K562 (cell line): Measurements from ENCODE around the gene SHB. TPM values are rescaled to one million over a fixed set of nuclear protein-coding genes. Genes with fewer than 3 reads are reported as not detected.

Source experiments
- ATAC-seq: fragments of 200-7000 bp; cut with Tn5 transposase; 3 replicates; pipeline ENCODE4 v1.9.1; 2020; ENCODE audit warnings: moderate library complexity
- BruUV-seq: library from RNA; stranded (reverse); fragments of 400-500 nt; replicated peaks from 2 replicates; lab custom pipeline; 2021; lab: Mats Ljungman, UMichigan
- CTCF ChIA-PET: fragments of 300-600 bp; formaldehyde crosslinking; extraction: SDS; loops from one replicate; lab custom pipeline; 2021; ENCODE audit warnings: low intra/inter-chr PET ratio; lab: Yijun Ruan, JAX
- POLR2A ChIA-PET: fragments of 300-600, 350-650 bp; sonication (Branson Sonifier 250); formaldehyde crosslinking; extraction: SDS; loops from one replicate; lab custom pipeline; 2021; ENCODE audit warnings: antibody characterized with exemption, inconsistent platforms; lab: Yijun Ruan, JAX
- DNase-seq, 4 experiments: peaks; one replicate each; pipeline versions ENCODE4 v3.0.0 to v3.0.0-alpha.2; 2011 to 2018; ENCODE audit warnings: low spot score in 3 of 4, mixed read lengths in 3 of 4; ENCODE audit errors: extremely low read depth in 1 of 4
- FAIRE-seq: peaks from 2 replicates; lab custom pipeline; 2011; peaks lifted over from hg19 to GRCh38; lab: Jason Lieb, UNC
- H2AFZ ChIP-seq: 2 replicates; pipeline ENCODE4 v1.6.0; 2011; ENCODE audit warnings: low read depth, low read length, control low read depth, inconsistent platforms
- H3K27ac ChIP-seq: fragments of 200-600 bp; 3 replicates; pipeline ENCODE4 v1.8.0; 2011; ENCODE audit warnings: low read depth, mild to moderate bottlenecking, control low read depth, inconsistent platforms, low read length, moderate library complexity, mixed read lengths; ENCODE audit errors: extremely low read depth
- H3K27me3 ChIP-seq, 2 experiments: fragments of 300-600 bp in 1 of 2; 2 replicates in 1 of 2; 3 replicates in 1 of 2; pipeline versions ENCODE4 v1.6.0 to v1.8.0; 2011; ENCODE audit warnings: inconsistent platforms in 2 of 2, low read length in 2 of 2, mild to moderate bottlenecking in 1 of 2, mixed read lengths in 1 of 2, moderate library complexity in 1 of 2; ENCODE audit not compliant: control insufficient read depth in 2 of 2, insufficient read depth in 2 of 2
- H3K36me3 ChIP-seq: fragments of 300-600 bp; 3 replicates; pipeline ENCODE4 v1.8.0; 2011; ENCODE audit warnings: mild to moderate bottlenecking, low read length, inconsistent platforms; ENCODE audit not compliant: control insufficient read depth, insufficient read depth
- H3K4me1 ChIP-seq, 2 experiments: fragments of 200-600 bp in 1 of 2; replicated peaks in 1 of 2; 2 replicates in 1 of 2; 3 replicates in 1 of 2; pipeline versions ENCODE4 v1.5.1 to v1.8.0; 2011; ENCODE audit warnings: inconsistent platforms in 2 of 2, low read length in 2 of 2, mild to moderate bottlenecking in 1 of 2, mixed read lengths in 1 of 2, moderate library complexity in 1 of 2; ENCODE audit not compliant: control insufficient read depth in 2 of 2, insufficient read depth in 2 of 2
- H3K4me2 ChIP-seq: 2 replicates; pipeline ENCODE4 v1.6.1; 2011; ENCODE audit warnings: low read length, control low read depth, inconsistent platforms, mixed read lengths; ENCODE audit not compliant: insufficient read depth
- H3K4me3 ChIP-seq: fragments of 200-600 bp; sonication (generic), shearing (Covaris generic); 2 replicates; pipeline ENCODE4 v1.5.1; 2016; ENCODE audit warnings: control low read depth, inconsistent platforms
- H3K79me2 ChIP-seq: fragments of 200-600 bp; 3 replicates; pipeline ENCODE4 v1.8.0; 2011; ENCODE audit warnings: low read length, inconsistent platforms; ENCODE audit not compliant: control insufficient read depth, insufficient read depth
- H3K9ac ChIP-seq, 2 experiments: 2 replicates each; pipeline versions ENCODE4 v1.6.0 to v1.6.1; 2011; ENCODE audit warnings: low read depth in 2 of 2, low read length in 2 of 2, control low read depth in 1 of 2, inconsistent platforms in 1 of 2, mild to moderate bottlenecking in 1 of 2, mixed read lengths in 1 of 2; ENCODE audit not compliant: insufficient read depth in 1 of 2
- H3K9me1 ChIP-seq: one replicate; pipeline ENCODE4 v1.6.0; 2011; ENCODE audit warnings: inconsistent platforms, mild to moderate bottlenecking, low read length, moderate library complexity; ENCODE audit not compliant: control insufficient read depth, insufficient read depth
- H3K9me3 ChIP-seq: replicated peaks from 2 replicates; pipeline ENCODE4 v1.5.1; 2011; ENCODE audit warnings: low read depth, low read length, inconsistent platforms; ENCODE audit not compliant: control insufficient read depth, insufficient read depth
- H4K20me1 ChIP-seq: replicated peaks from 2 replicates; pipeline ENCODE4 v1.6.1; 2011; ENCODE audit warnings: low read length, inconsistent platforms, mixed read lengths; ENCODE audit not compliant: control insufficient read depth, insufficient read depth
- CBX2 ChIP-seq: fragments of 200-600 bp; sonication (generic); IDR thresholded peaks from one replicate; pipeline ENCODE4 v1.6.1; 2012; ENCODE audit warnings: mild to moderate bottlenecking, low read length, inconsistent platforms; ENCODE audit not compliant: insufficient read depth, poor library complexity, severe bottlenecking
- CHD4 ChIP-seq: fragments of 200-600 bp; sonication (generic); IDR thresholded peaks from 3 replicates; pipeline ENCODE4 v1.6.1; 2012; ENCODE audit warnings: low read depth, mild to moderate bottlenecking, mixed read lengths, low read length, inconsistent platforms; ENCODE audit not compliant: insufficient read depth, insufficient replicate concordance, poor library complexity, severe bottlenecking
- CREBBP ChIP-seq: IDR thresholded peaks from one replicate; pipeline ENCODE4 v1.6.1; 2012; ENCODE audit warnings: low read depth, mild to moderate bottlenecking, control low read depth, inconsistent platforms, low read length
- DACH1 ChIP-seq: fragments of 450-650 bp; IDR thresholded peaks from 2 replicates; pipeline ENCODE4 v1.6.1; 2018; ENCODE audit not compliant: partially characterized antibody
- ETS2 ChIP-seq: IDR thresholded peaks from 2 replicates; pipeline ENCODE4 v1.6.1; 2016; ENCODE audit warnings: borderline replicate concordance, missing genetic modification characterization, mild to moderate bottlenecking, moderate library complexity, missing compliant biosample characterization; ENCODE audit not compliant: poor library complexity, severe bottlenecking
- LEF1 ChIP-seq: fragments of 450-650 bp; IDR thresholded peaks from 2 replicates; pipeline ENCODE4 v1.6.1; 2016; ENCODE audit warnings: mild to moderate bottlenecking
- MBD2 ChIP-seq: sonication (generic); IDR thresholded peaks from 2 replicates; pipeline ENCODE4 v1.6.1; 2016; ENCODE audit warnings: low read depth, borderline replicate concordance
- MTA3 ChIP-seq: fragments of 450-650 bp; formaldehyde crosslinking; IDR thresholded peaks from 2 replicates; pipeline ENCODE4 v1.6.1; 2017; ENCODE audit warnings: mild to moderate bottlenecking, borderline replicate concordance
- MYNN ChIP-seq, 2 experiments: sonication (generic); formaldehyde crosslinking in 1 of 2; IDR thresholded peaks; 2 replicates each; pipeline versions ENCODE4 v1.5.0 to v1.6.1; 2016 to 2020; ENCODE audit warnings: antibody characterized with exemption in 1 of 2, missing genetic modification reagents in 1 of 2
- NEUROD1 ChIP-seq: fragments of 150-350 bp; IDR thresholded peaks from 2 replicates; pipeline ENCODE4 v1.6.1; 2014; ENCODE audit warnings: borderline replicate concordance, low read length, low read depth; ENCODE audit not compliant: partially characterized antibody
- NR2C1 ChIP-seq, 2 experiments: fragments of 450-650 bp; IDR thresholded peaks; 2 replicates each; pipeline ENCODE4 v1.6.1; 2017; ENCODE audit warnings: mild to moderate bottlenecking in 2 of 2, antibody characterized with exemption in 1 of 2, inconsistent platforms in 1 of 2, missing compliant biosample characterization in 1 of 2, missing genetic modification characterization in 1 of 2
- RCOR1 ChIP-seq, 2 experiments: IDR thresholded peaks; 2 replicates each; pipeline ENCODE4 v1.6.1; 2012; ENCODE audit warnings: low read depth in 2 of 2, low read length in 2 of 2, borderline replicate concordance in 1 of 2, improper control_type of control experiment in 1 of 2
- U2AF1 ChIP-seq: fragments of 200-400 bp; formaldehyde crosslinking; optimal IDR thresholded peaks from 2 replicates; pipeline ENCODE3; 2017; ENCODE audit warnings: mild to moderate bottlenecking, low read depth, low read length, moderate library complexity
- ZBTB1 ChIP-seq: sonication (generic); formaldehyde crosslinking; IDR thresholded peaks from 2 replicates; pipeline ENCODE4 v1.8.1; 2023; ENCODE audit warnings: missing genetic modification reagents, low read depth, mild to moderate bottlenecking, borderline replicate concordance
- WGBS: fragments of 100-300 bp; shearing (Covaris generic); methylation state at CpG from one replicate; pipeline ENCODE4 v1.1.6; 2016; ENCODE audit warnings: low coverage, mixed read lengths; ENCODE audit not compliant: insufficient coverage; ENCODE audit errors: missing lambda C conversion rate; 5-methylcytosine and 5-hydroxymethylcytosine counted together
- in situ Hi-C: fragments of 300-500 bp; cut with MboI; formaldehyde crosslinking; loops from 4 replicates; pipeline ENCODE4 v1.15.0; 2018; ENCODE audit warnings: inconsistent platforms, mixed read lengths
- intact Hi-C: fragments of 100-400 bp; cut with micrococcal nuclease; formaldehyde crosslinking; loops from 2 replicates; pipeline ENCODE4 v1.14.2; 2022
- polyA plus RNA-seq, 8 experiments: library from polyadenylated mRNA; depleted of rRNA in 4 of 8; stranded (reverse) in 5 of 8; unstranded in 3 of 8; fragments of >200 nt; fragmentation: Nextera tagmentation in 2 of 8; fragmentation: Illumina TruSeq in 1 of 8; extraction: Ambion mirVana in 2 of 8; extraction: Trizol in 1 of 8; gene quantifications; 2 replicates each; pipeline versions ENCODE4 v1.2.1 to v1.2.3, GENCODE V29; 2011 to 2014; ENCODE audit warnings: inconsistent platforms in 1 of 8, missing spikeins in 1 of 8
- total RNA-seq, 7 experiments: library from RNA; depleted of rRNA in 6 of 7; stranded (reverse); fragments of >200 nt in 6 of 7; fragmentation: Illumina TruSeq in 2 of 7; extraction: Trizol in 2 of 7; gene quantifications; 2 replicates each; pipeline versions ENCODE4 v1.2.1 to v1.2.3, GENCODE V29; 2011 to 2021; ENCODE audit warnings: low replicate concordance in 1 of 7
- TF ChIP-seq, protein P1 (sequence below), 3 experiments: IDR thresholded peaks in 2 of 3; conservative IDR thresholded peaks in 1 of 3; 2 replicates each; pipeline ENCODE4 v1.5.1; 2011 to 2012; ENCODE audit warnings: low read length in 3 of 3, mild to moderate bottlenecking in 3 of 3, control low read depth in 2 of 3, improper control_type of control experiment in 1 of 3, inconsistent platforms in 1 of 3, low read depth in 1 of 3, mixed read lengths in 1 of 3, moderate library complexity in 1 of 3; ENCODE audit not compliant: insufficient read depth in 2 of 3
- TF ChIP-seq, protein P2 (sequence below): fragments of 250-450 bp; sonication (Bioruptor Pico); IDR thresholded peaks from 2 replicates; pipeline ENCODE4 v1.5.1; 2021; ENCODE audit warnings: mild to moderate bottlenecking

SHB gene
- total and polyA plus RNA-seq, 9 of the 15 experiments (the other 6 are each of a cell fraction or from before 2014, with no cell fraction given) = 0.78 to 16.0 (median 5.3) TPM

- 0 out of 4 replicates have a peak, but pooled peaks of 1 of the 2 experiments have one; percentile 9 for TF ChIP-seq RCOR1 (IDR thresholded peaks at IDR 0.05; ENCODE audit: borderline replicate concordance in 1 of 2, low read depth in 2 of 2, low read length in 2 of 2)
- TF ChIP-seq, protein P1, sequence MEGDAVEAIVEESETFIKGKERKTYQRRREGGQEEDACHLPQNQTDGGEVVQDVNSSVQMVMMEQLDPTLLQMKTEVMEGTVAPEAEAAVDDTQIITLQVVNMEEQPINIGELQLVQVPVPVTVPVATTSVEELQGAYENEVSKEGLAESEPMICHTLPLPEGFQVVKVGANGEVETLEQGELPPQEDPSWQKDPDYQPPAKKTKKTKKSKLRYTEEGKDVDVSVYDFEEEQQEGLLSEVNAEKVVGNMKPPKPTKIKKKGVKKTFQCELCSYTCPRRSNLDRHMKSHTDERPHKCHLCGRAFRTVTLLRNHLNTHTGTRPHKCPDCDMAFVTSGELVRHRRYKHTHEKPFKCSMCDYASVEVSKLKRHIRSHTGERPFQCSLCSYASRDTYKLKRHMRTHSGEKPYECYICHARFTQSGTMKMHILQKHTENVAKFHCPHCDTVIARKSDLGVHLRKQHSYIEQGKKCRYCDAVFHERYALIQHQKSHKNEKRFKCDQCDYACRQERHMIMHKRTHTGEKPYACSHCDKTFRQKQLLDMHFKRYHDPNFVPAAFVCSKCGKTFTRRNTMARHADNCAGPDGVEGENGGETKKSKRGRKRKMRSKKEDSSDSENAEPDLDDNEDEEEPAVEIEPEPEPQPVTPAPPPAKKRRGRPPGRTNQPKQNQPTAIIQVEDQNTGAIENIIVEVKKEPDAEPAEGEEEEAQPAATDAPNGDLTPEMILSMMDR (IDR thresholded peaks at IDR 0.05 in 2 of 3, conservative IDR thresholded peaks at IDR 0.05 in 1 of 3; ENCODE audit: insufficient read depth in 2 of 3, low read depth in 1 of 3, low read length in 3 of 3) = no peak
- TF ChIP-seq LEF1 = no peak
Observed at GRCh38 chr9:37992924-37993349, 76.1 kb downstream of the SHB start (continued).

GRCh38 chr9:37990404-37991015 lies 78.5 kb downstream of the SHB start:
- ChIA-PET CTCF (no interaction called here), POLR2A (no interaction called here)
- H3K27ac ChIP-seq = no peak overlapping the region
- peaks cover 5% of the 10 kb centered on the region; the same call in 1 of the 2 replicates for H4K20me1 ChIP-seq
- in situ Hi-C loops (no loop called here), intact Hi-C loops (loop anchor here (5.0 kb wide), 1 partner anchor 57 kb away; no protein-coding TSS in a partner anchor)
- H3K4me1 ChIP-seq = peaks cover 33 to 34% of the 10 kb centered on the region in 2 experiments
- no peak overlapping the region for H3K4me2 ChIP-seq
- ATAC-seq = no peak
- no peak for FAIRE-seq
- no peak for DNase-seq
- peaks cover 3% of the 10 kb centered on the region; the same call in 1 of the 3 replicates for H3K79me2 ChIP-seq
- no TSS peak for BruUV-seq
- no peaks in the 10 kb centered on the region for H3K36me3 ChIP-seq
- no peaks in the 10 kb centered on the region for H3K27me3 ChIP-seq
- no peaks in the 10 kb centered on the region for H3K9me3 ChIP-seq
- peaks cover 2% of the 10 kb centered on the region for H3K9me1 ChIP-seq
- no peak overlapping the region for H2AFZ ChIP-seq
- H3K4me3 ChIP-seq = no peak overlapping the region
- no peak overlapping the region for H3K9ac ChIP-seq
- 65% methylated on average over 5 of the region's 5 CpGs for WGBS
- TF ChIP-seq MTA3 (no peak), CREBBP (no peak), CBX2 (no peak), ZBTB1 (no peak), RCOR1 (IDR thresholded peaks at IDR 0.05; ENCODE audit: borderline replicate concordance in 1 of 2, low read depth in 2 of 2, low read length in 2 of 2) (no peak), NEUROD1 (no peak), MYNN (IDR thresholded peaks at IDR 0.05) (no peak), MYNN (CRISPR knock-in tag; IDR thresholded peaks at IDR 0.05) (no peak), U2AF1 (no peak), MBD2 (no peak), DACH1 (no peak), ETS2 (tag) (no peak), CHD4 (no peak), NR2C1 (IDR thresholded peaks at IDR 0.05) (no peak), NR2C1 (tag; IDR thresholded peaks at IDR 0.05) (no peak)
- TF ChIP-seq, protein P2, sequence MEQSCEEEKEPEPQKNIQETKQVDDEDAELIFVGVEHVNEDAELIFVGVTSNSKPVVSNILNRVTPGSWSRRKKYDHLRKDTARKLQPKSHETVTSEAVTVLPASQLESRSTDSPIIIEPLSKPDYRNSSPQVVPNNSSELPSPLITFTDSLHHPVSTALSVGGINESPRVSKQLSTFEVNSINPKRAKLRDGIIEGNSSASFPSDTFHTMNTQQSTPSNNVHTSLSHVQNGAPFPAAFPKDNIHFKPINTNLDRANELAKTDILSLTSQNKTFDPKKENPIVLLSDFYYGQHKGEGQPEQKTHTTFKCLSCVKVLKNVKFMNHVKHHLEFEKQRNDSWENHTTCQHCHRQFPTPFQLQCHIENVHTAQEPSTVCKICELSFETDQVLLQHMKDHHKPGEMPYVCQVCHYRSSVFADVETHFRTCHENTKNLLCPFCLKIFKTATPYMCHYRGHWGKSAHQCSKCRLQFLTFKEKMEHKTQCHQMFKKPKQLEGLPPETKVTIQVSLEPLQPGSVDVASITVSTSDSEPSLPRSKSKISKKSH (CRISPR knock-in tag) = no peak
